ENCODE results near the gene CDKN2B-AS1.

Gene CDKN2B-AS1

DNA sequence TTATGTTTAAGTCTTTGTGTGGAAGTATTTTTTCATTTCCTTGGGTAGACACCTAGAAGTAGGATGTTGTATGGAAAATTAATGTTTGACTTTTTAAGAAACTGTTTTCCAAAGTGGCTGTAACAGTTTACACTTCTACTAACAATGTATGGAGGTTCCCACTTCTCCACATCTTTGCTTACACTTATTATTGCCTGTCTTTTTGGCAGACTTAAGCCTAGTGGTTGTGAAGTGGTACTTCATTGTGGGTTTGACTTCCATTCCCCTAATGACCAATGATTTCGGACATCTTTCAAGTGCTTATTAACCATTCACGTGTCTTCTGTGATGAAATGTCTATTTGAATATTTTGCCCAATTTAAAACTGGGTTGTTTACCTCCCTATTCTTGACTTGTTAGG, 106.0 kb downstream of the CDKN2B-AS1 start:
- no peak for DNase-seq

GRCh38 chr9:22102146-22103053, 107.8 kb downstream of the CDKN2B-AS1 start:
- no peak for DNase-seq

GRCh38 chr9:22103685-22104575, 109.3 kb downstream of the CDKN2B-AS1 start:
- no peak for DNase-seq

GRCh38 chr9:22105005-22105722, 110.6 kb downstream of the CDKN2B-AS1 start:
- no peak for DNase-seq

DNA sequence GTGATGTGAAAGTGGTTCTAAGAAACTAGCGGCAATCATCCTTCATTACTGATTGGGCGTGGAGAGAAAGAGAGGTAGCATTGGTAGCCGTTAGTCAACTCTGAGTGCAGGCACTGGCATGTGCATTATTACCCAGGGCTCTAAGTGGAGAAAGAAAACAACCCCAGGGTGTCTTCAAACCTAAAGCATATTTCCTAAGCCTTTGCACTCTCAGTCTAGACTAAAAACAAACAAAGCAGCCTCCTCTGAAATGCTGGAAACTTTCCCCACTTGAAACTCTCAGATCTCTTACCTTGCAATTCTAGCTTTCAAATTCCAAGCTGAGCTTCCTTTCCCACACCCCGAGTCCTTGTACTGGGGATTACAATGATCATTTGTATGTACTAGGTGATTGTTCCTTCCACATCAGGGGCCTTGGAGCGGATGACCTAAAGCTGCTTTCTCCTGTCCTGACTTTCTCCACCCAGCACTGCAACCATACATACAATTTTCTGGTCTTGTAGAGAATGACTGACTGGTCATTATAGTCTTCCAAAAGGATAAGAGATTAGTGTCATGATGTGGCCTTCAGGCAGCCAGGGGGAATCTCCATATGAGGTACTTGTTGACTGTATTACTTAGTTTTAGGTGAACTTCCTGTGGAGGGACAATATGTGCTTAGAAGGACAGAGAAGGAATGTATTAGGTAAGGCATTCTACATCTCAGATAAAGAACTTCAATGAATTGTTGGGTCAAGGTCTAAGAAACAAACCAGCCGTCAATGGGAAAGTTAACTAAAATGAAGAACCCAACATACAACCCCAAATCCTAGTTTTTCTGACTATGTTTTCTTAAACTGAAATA, 112.8 kb downstream of the CDKN2B-AS1 start:
- no peak for DNase-seq

DNA sequence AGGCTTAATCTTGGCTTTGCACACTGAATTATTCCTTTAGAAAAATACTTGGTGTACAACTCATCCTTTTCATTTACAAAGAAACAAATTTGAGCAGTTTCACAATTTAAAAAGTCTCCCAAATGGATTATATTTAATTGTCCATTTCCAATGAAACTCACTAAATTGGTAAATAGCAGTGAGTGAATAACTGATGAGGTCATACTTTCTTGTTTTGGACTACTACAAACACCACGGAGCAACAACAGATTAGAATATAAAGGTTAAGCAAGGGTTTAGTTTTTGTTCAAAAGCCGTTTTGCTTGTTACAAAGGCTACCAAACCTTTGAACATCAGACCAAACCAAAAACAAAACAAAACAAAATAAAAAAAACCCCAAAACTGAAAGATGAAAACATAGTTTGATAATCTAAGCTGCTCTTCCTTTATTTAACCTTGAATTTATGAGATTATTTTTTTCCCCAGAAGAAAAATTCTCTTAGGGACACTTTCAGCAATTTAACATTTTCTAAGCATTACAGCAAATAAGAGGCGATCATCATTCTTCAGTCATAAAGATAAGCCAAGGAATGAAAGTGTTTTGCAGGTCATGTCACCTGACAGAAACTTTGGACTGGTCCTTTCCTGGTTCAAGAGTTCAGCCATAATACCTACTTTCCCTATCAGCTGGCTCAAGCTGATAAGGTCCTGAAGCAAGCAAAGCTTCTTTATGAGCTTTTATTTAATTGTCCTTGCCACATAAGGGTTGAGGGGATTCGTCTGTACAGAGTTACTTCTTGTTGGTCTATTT, 114.2 kb downstream of the CDKN2B-AS1 start:
- DNase-seq: no peak

GRCh38 chr9:22111176-22111953, 116.8 kb downstream of the CDKN2B-AS1 start:
- DNase-seq: no peak

GRCh38 chr9:22111954-22112247, 117.3 kb downstream of the CDKN2B-AS1 start:
- DNase-seq: no peak

DNA sequence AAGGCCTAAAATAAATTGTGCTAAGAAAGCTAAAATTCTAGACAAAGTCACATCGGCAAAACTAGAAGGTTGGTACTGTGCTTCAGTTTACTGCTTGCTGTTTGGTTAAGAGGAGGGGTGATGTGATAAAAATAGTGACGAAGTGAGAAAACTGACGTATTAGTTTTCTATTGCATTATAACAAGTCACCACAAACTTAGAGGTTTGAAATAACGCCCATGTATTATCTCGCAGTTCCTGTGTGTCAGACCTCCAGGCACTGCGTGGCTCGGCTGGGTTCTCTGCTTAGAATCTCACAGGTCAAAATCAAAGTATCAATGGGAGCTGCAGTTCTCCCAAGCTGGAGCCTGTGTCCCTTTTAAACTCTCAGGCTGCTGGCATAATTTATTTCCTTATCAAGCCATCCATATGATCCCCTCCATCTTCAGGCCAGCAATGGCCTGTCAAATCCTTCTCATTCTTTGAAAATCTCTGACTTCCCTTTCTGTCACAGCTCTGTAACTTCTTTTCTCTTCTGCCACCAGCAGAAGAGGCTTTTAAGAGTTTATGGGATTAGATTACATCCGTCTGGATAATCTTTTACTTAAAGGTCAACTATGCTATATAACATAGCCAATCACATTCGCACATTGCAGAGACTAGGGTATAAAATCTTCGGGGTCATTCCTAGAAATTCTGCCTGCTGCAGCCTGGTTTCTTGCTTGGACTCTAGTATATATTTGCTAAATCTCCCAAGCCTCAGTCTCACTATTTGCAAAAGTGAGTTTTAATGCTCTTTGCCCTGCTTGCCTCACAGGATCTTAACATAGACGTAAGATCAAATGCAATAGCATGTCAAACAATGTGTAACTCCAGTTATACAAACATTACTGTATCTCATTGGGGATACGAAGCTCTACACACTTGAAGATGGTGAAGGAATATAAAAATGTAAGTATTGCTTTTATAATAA, 118.6 kb downstream of the CDKN2B-AS1 start:
- no peak for DNase-seq

GRCh38 chr9:22114956-22115355, 120.4 kb downstream of the CDKN2B-AS1 start:
- DNase-seq: no peak

DNA sequence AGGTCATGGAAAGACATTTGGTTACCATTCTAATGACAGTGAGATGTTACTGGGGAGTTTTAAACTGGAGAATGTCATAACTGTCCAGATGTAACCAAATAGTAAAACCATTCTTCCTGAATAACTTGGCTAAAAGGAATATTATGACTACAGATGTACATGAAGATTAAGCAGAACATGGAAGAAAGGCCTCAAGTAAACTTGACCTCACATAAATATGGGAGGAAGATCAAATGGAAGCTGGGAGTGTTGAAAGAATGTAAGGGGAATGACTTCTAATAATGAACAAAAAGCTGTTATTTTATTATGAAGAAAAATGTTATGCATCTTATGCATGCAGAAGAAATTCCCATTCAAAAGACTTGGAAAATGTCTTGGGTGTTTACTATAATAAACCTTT, 122.2 kb downstream of the CDKN2B-AS1 start:
- DNase-seq: no peak

GRCh38 chr9:22117511-22118384, 123.2 kb downstream of the CDKN2B-AS1 start:
- DNase-seq: no peak

GRCh38 chr9:22118810-22119521, 124.4 kb downstream of the CDKN2B-AS1 start:
- no peak for DNase-seq

- DNase-seq: no peak
These were observed 125.0 kb downstream of the CDKN2B-AS1 start for GRCh38 chr9:22119522-22120158.

GRCh38 chr9:22120159-22120549, 125.6 kb downstream of the CDKN2B-AS1 start:
- no peak for DNase-seq

GRCh38 chr9:22120595-22120994, 126.0 kb downstream of the CDKN2B-AS1 start:
- no peak for DNase-seq
